GM21367 (cell line): ENCODE data around the gene TTLL3.

Source experiments
- ATAC-seq: cut with Tn5 transposase; IDR thresholded peaks from one replicate; pipeline ENCODE4 v1.9.1; 2021; ENCODE audit not compliant: unreplicated experiment

Gene TTLL3

GRCh38 chr3:9804996-9805395, 5.1 kb upstream of the TTLL3 start:
- no peak for ATAC-seq

- no peak for ATAC-seq
Observed at GRCh38 chr3:9806137-9806536, 3.9 kb upstream of the TTLL3 start.

- ATAC-seq = no peak
Observed at GRCh38 chr3:9806688-9807589, 3.1 kb upstream of the TTLL3 start.

GRCh38 chr3:9807981-9808344, 2.1 kb upstream of the TTLL3 start:
- no peak for ATAC-seq

GRCh38 chr3:9808345-9809037, 1.6 kb upstream of the TTLL3 start:
- peak; percentile 44 for ATAC-seq

GRCh38 chr3:9809239-9809614, 835 bp upstream of the TTLL3 start:
- no peak for ATAC-seq

GRCh38 chr3:9810433-9810770, 340 bp downstream of the TTLL3 start:
- ATAC-seq = no peak

- no peak for ATAC-seq
Observed at GRCh38 chr3:9810846-9811245, 784 bp downstream of the TTLL3 start.

- ATAC-seq = no peak
Observed at GRCh38 chr3:9812870-9813483, 2.9 kb downstream of the TTLL3 start.

GRCh38 chr3:9815986-9816385, 5.9 kb downstream of the TTLL3 start:
- ATAC-seq = no peak

GRCh38 chr3:9817436-9817835, 7.4 kb downstream of the TTLL3 start:
- ATAC-seq = no peak

- no peak for ATAC-seq
Observed at GRCh38 chr3:9818666-9819335, 8.7 kb downstream of the TTLL3 start.

- ATAC-seq = no peak
Observed at GRCh38 chr3:9820543-9820942, 10.5 kb downstream of the TTLL3 start.

- ATAC-seq = no peak
Observed at GRCh38 chr3:9820946-9821345, 10.9 kb downstream of the TTLL3 start.

GRCh38 chr3:9825451-9826040, 15.5 kb downstream of the TTLL3 start:
- ATAC-seq = no peak

GRCh38 chr3:9826815-9827573, 16.9 kb downstream of the TTLL3 start:
- no peak for ATAC-seq

- no peak for ATAC-seq
Observed at GRCh38 chr3:9828801-9829755, 19.0 kb downstream of the TTLL3 start.

- ATAC-seq = no peak
Observed at GRCh38 chr3:9831253-9831652, 21.2 kb downstream of the TTLL3 start.

- no peak for ATAC-seq
Observed at GRCh38 chr3:9833078-9833477, 23.0 kb downstream of the TTLL3 start.
